HG02870 (cell line): ENCODE data around the gene ASB2.

Source experiments
- ATAC-seq: cut with Tn5 transposase; IDR thresholded peaks from one replicate; pipeline ENCODE4 v1.9.1; 2021; ENCODE audit warnings: mild to moderate bottlenecking, moderate library complexity; ENCODE audit not compliant: unreplicated experiment

Gene ASB2

GRCh38 chr14:93884950-93885349 is 91.4 kb downstream of the ASB2 start:
- no peak for ATAC-seq
